SK-N-SH (cell line): ENCODE data around the gene PYGB.

Source experiments
- JUND ChIP-seq: IDR thresholded peaks from 2 replicates; pipeline ENCODE4 v1.4.0; 2012
- NFIC ChIP-seq: IDR thresholded peaks from 2 replicates; pipeline ENCODE4 v1.4.0; 2012; ENCODE audit warnings: borderline replicate concordance

GRCh38 chr20:25203871-25204320, 44.0 kb upstream of the PYGB start:
- TF ChIP-seq JUND (no peak), NFIC (no peak)
